Breast epithelium (tissue), 3 donors: ENCODE measurements around the gene CSRP2.

Source experiments
- CTCF ChIP-seq, 3 donors: fragments of 450-650 bp; IDR thresholded peaks; one replicate each; pipeline ENCODE4 v1.5.1; 2016 to 2017; ENCODE audit warnings: antibody characterized with exemption in 3 of 3, mild to moderate bottlenecking in 3 of 3, moderate library complexity in 3 of 3
- POLR2A ChIP-seq: fragments of 450-650 bp; IDR thresholded peaks from one replicate; pipeline ENCODE4 v1.6.1; 2016; ENCODE audit warnings: antibody characterized with exemption, mild to moderate bottlenecking, moderate library complexity
- POLR2AphosphoS5 ChIP-seq, 3 donors: sonication (generic); formaldehyde crosslinking; IDR thresholded peaks; one replicate each; pipeline ENCODE4 v1.6.1; 2017; ENCODE audit warnings: antibody characterized with exemption in 3 of 3

GRCh38 chr12:76883811-76884210, 5.0 kb upstream of the CSRP2 start:
- TF ChIP-seq POLR2A (no peak), POLR2AphosphoS5 (IDR thresholded peaks at IDR 0.05) (no peak), CTCF (IDR thresholded peaks at IDR 0.05) (no peak)
